ELR (cell line): ENCODE data around the gene NIN.

Source experiments
- DNase-seq: peaks from one replicate; pipeline ENCODE4 v3.0.0-alpha.2; 2015; ENCODE audit warnings: low read depth

Gene NIN

GRCh38 chr14:50762001-50762930 lies 68.7 kb downstream of the NIN start:
- DNase-seq: peak; percentile 96

- DNase-seq: no peak
These were observed 71.0 kb downstream of the NIN start for GRCh38 chr14:50759800-50760543.

- DNase-seq: no peak
These were observed 72.0 kb downstream of the NIN start for GRCh38 chr14:50758945-50759344.

GRCh38 chr14:50758305-50758704 lies 72.7 kb downstream of the NIN start:
- no peak for DNase-seq

GRCh38 chr14:50757702-50758101 lies 73.3 kb downstream of the NIN start:
- no peak for DNase-seq

GRCh38 chr14:50756300-50756699 lies 74.7 kb downstream of the NIN start:
- no peak for DNase-seq

- DNase-seq: no peak
These were observed 80.6 kb downstream of the NIN start for GRCh38 chr14:50750323-50750722.

GRCh38 chr14:50745401-50746058 lies 85.4 kb downstream of the NIN start:
- DNase-seq: no peak

- DNase-seq: no peak
These were observed 86.7 kb downstream of the NIN start for GRCh38 chr14:50744231-50744630.

- peak; percentile 60 for DNase-seq
These were observed 89.4 kb downstream of the NIN start for GRCh38 chr14:50741567-50741966.

- DNase-seq: no peak
These were observed 90.1 kb downstream of the NIN start for GRCh38 chr14:50740856-50741255.

- DNase-seq: no peak
These were observed 91.8 kb downstream of the NIN start for GRCh38 chr14:50739186-50739585.

GRCh38 chr14:50736932-50737419 lies 94.0 kb downstream of the NIN start:
- DNase-seq: no peak

- peak; percentile 35 for DNase-seq
These were observed 95.8 kb downstream of the NIN start for GRCh38 chr14:50734950-50735695.

- DNase-seq: no peak
These were observed 97.5 kb downstream of the NIN start for GRCh38 chr14:50733494-50733893.

GRCh38 chr14:50728836-50729235 lies 102.1 kb downstream of the NIN start:
- no peak for DNase-seq

- DNase-seq: peak; percentile 87
These were observed 104.4 kb downstream of the NIN start for GRCh38 chr14:50726372-50727107.

GRCh38 chr14:50725761-50726160 lies 105.2 kb downstream of the NIN start:
- no peak for DNase-seq

- DNase-seq: no peak
These were observed 110.8 kb downstream of the NIN start for GRCh38 chr14:50719911-50720759.

GRCh38 chr14:50718949-50719348 lies 112.0 kb downstream of the NIN start:
- DNase-seq: no peak
